H9 (cell line): ENCODE measurements around the gene FREY1. TPM values are rescaled to one million over a fixed set of nuclear protein-coding genes. Genes with fewer than 3 reads are reported as not detected.

Experiments used
- DNase-seq: peaks from one replicate; pipeline ENCODE4 v3.0.0-alpha.2; 2017
- H2AFZ ChIP-seq: one replicate; pipeline ENCODE4 v1.6.1; 2013; ENCODE audit warnings: mild to moderate bottlenecking, low read length, control low read depth, moderate library complexity
- H2AK5ac ChIP-seq: 2 replicates; pipeline ENCODE4 v1.6.1; 2013; ENCODE audit warnings: low read length, control low read depth, mixed read lengths; ENCODE audit not compliant: insufficient read length
- H2BK120ac ChIP-seq: one replicate; pipeline ENCODE4 v1.6.1; 2013; ENCODE audit warnings: low read depth, mild to moderate bottlenecking, low read length, control low read depth, inconsistent platforms; ENCODE audit not compliant: poor library complexity, severe bottlenecking
- H2BK12ac ChIP-seq: 2 replicates; pipeline ENCODE4 v1.6.1; 2013; ENCODE audit warnings: low read length, control low read depth, mixed read lengths, low read depth; ENCODE audit not compliant: insufficient read length
- H2BK15ac ChIP-seq: 2 replicates; pipeline ENCODE4 v1.6.1; 2013; ENCODE audit warnings: low read depth, low read length, control low read depth
- H2BK20ac ChIP-seq: one replicate; pipeline ENCODE4 v1.6.1; 2013; ENCODE audit warnings: low read depth, mild to moderate bottlenecking, low read length, control low read depth, inconsistent platforms; ENCODE audit not compliant: poor library complexity, severe bottlenecking
- H2BK5ac ChIP-seq: 2 replicates; pipeline ENCODE4 v1.6.1; 2013; ENCODE audit warnings: low read length, control low read depth, mixed read lengths; ENCODE audit not compliant: insufficient read length
- H3K14ac ChIP-seq: 2 replicates; pipeline ENCODE4 v1.6.1; 2013; ENCODE audit warnings: low read length, control low read depth; ENCODE audit not compliant: insufficient read depth
- H3K18ac ChIP-seq: 2 replicates; pipeline ENCODE4 v1.6.1; 2013; ENCODE audit warnings: low read depth, mild to moderate bottlenecking, mixed read lengths, low read length, control low read depth; ENCODE audit not compliant: insufficient read length
- H3K23ac ChIP-seq: 2 replicates; pipeline ENCODE4 v1.6.1; 2013; ENCODE audit warnings: low read length, control low read depth, mixed read lengths, low read depth; ENCODE audit not compliant: insufficient read length
- H3K23me2 ChIP-seq: 2 replicates; pipeline ENCODE4 v1.6.1; 2013; ENCODE audit warnings: low read depth, mild to moderate bottlenecking, mixed read lengths, low read length, control low read depth; ENCODE audit not compliant: insufficient read length, poor library complexity, severe bottlenecking
- H3K27ac ChIP-seq: 2 replicates; pipeline ENCODE4 v1.5.1; 2013; ENCODE audit warnings: low read length, control low read depth, mixed read lengths, low read depth; ENCODE audit not compliant: insufficient read length
- H3K27me3 ChIP-seq: 2 replicates; pipeline ENCODE4 v1.6.1; 2013; ENCODE audit warnings: low read length, control low read depth, inconsistent platforms; ENCODE audit not compliant: insufficient read depth
- H3K4ac ChIP-seq: 2 replicates; pipeline ENCODE4 v1.6.1; 2013; ENCODE audit warnings: low read depth, mild to moderate bottlenecking, control low read depth, inconsistent platforms, low read length, moderate library complexity
- H3K4me1 ChIP-seq: 2 replicates; pipeline ENCODE4 v1.6.1; 2013; ENCODE audit warnings: low read length, control low read depth, inconsistent platforms; ENCODE audit not compliant: insufficient read depth
- H3K4me2 ChIP-seq: 2 replicates; pipeline ENCODE4 v1.6.1; 2013; ENCODE audit warnings: low read length, control low read depth, mixed read lengths; ENCODE audit not compliant: insufficient read length, insufficient read depth
- H3K56ac ChIP-seq: 2 replicates; pipeline ENCODE4 v1.6.1; 2013; ENCODE audit warnings: low read depth, mild to moderate bottlenecking, mixed read lengths, low read length, control low read depth; ENCODE audit not compliant: insufficient read length
- H3K79me1 ChIP-seq: 2 replicates; pipeline ENCODE4 v1.6.1; 2013; ENCODE audit warnings: low read depth, mild to moderate bottlenecking, moderate library complexity, low read length, control low read depth, inconsistent platforms; ENCODE audit not compliant: insufficient read depth, poor library complexity, severe bottlenecking
- H3K79me2 ChIP-seq: 2 replicates; pipeline ENCODE4 v1.6.1; 2013; ENCODE audit warnings: low read length, control low read depth, inconsistent platforms; ENCODE audit not compliant: insufficient read depth
- H3K9ac ChIP-seq: 2 replicates; pipeline ENCODE4 v1.6.1; 2013; ENCODE audit warnings: low read length, control low read depth, mixed read lengths; ENCODE audit not compliant: insufficient read length; ENCODE audit errors: extremely low read depth
- H3K9me3 ChIP-seq: one replicate; pipeline ENCODE4 v1.6.1; 2013; ENCODE audit warnings: low read depth, low read length, inconsistent platforms; ENCODE audit not compliant: control insufficient read depth
- H3T11ph ChIP-seq: one replicate; pipeline ENCODE4 v1.6.1; 2013; ENCODE audit warnings: mild to moderate bottlenecking, low read length, control low read depth, inconsistent platforms
- H4K20me1 ChIP-seq: one replicate; pipeline ENCODE4 v1.6.1; 2013; ENCODE audit not compliant: control insufficient read depth, insufficient read length, insufficient read depth
- H4K5ac ChIP-seq: 2 replicates; pipeline ENCODE4 v1.6.1; 2013; ENCODE audit warnings: low read depth, mild to moderate bottlenecking, mixed read lengths, low read length, control low read depth; ENCODE audit not compliant: insufficient read length
- H4K8ac ChIP-seq: replicated peaks from 2 replicates; pipeline ENCODE4 v1.6.1; 2013; ENCODE audit warnings: low read length, control low read depth, mixed read lengths, low read depth; ENCODE audit not compliant: insufficient read length
- H4K91ac ChIP-seq: 2 replicates; pipeline ENCODE4 v1.6.1; 2013; ENCODE audit warnings: low read depth, mild to moderate bottlenecking, moderate library complexity, mixed read lengths, low read length, control low read depth; ENCODE audit not compliant: insufficient read length
- H3K27ac Mint-ChIP-seq, 3 experiments: 2 replicates in 2 of 3; 3 replicates in 1 of 3; pipeline ENCODE4 v1.8.0; 2020 to 2021; ENCODE audit warnings: mixed read lengths in 3 of 3, mild to moderate bottlenecking in 1 of 3, moderate library complexity in 1 of 3
- H3K27me3 Mint-ChIP-seq: 2 replicates; pipeline ENCODE4 v1.8.0; 2021; ENCODE audit warnings: low read depth, mild to moderate bottlenecking, moderate library complexity, mixed read lengths
- H3K36me3 Mint-ChIP-seq, 3 experiments: 2 replicates in 2 of 3; 3 replicates in 1 of 3; pipeline ENCODE4 v1.8.0; 2020 to 2021; ENCODE audit warnings: low read depth in 3 of 3, mixed read lengths in 3 of 3; ENCODE audit not compliant: insufficient read depth in 1 of 3
- H3K4me1 Mint-ChIP-seq, 2 experiments: 2 replicates each; pipeline ENCODE4 v1.8.0; 2020; ENCODE audit warnings: mixed read lengths in 2 of 2
- H3K4me3 Mint-ChIP-seq, 2 experiments: 2 replicates in 1 of 2; 3 replicates in 1 of 2; pipeline ENCODE4 v1.8.0; 2020 to 2021; ENCODE audit warnings: mild to moderate bottlenecking in 2 of 2, mixed read lengths in 2 of 2, moderate library complexity in 1 of 2
- H3K9me3 Mint-ChIP-seq, 2 experiments: 2 replicates in 1 of 2; 3 replicates in 1 of 2; pipeline ENCODE4 v1.8.0; 2020; ENCODE audit warnings: mild to moderate bottlenecking in 2 of 2, mixed read lengths in 2 of 2, moderate library complexity in 1 of 2
- CTCF ChIP-seq: fragments of 200-600 bp; sonication (generic); conservative IDR thresholded peaks from 3 replicates; pipeline ENCODE4 v1.8.0; 2021; ENCODE audit warnings: antibody characterized with exemption, mild to moderate bottlenecking
- WGBS: extraction: QIAGEN DNeasy Blood & Tissue Kit; methylation state at CpG from one replicate; pipeline ENCODE4 v1.1.7; 2013; ENCODE audit warnings: missing lambda C conversion rate, low lambda C conversion rate, mixed read lengths; ENCODE audit not compliant: insufficient read length; ENCODE audit errors: extremely low coverage; 5-methylcytosine and 5-hydroxymethylcytosine counted together
- total RNA-seq: library from RNA; stranded (reverse); gene quantifications from 2 replicates; pipeline ENCODE4 v1.2.1, GENCODE V29; 2021

FREY1 gene
- total RNA-seq, 1 experiment from 2014 or later = 2.1 TPM

- H2BK15ac ChIP-seq = no peak overlapping the region
- H3K4me1 ChIP-seq = 0 out of 2 replicates have a peak, but pooled peaks cover 2% of the 10 kb centered on the region
- H3K9me3 ChIP-seq = no peaks in the 10 kb centered on the region
- Mint-ChIP-seq H3K4me1 (peaks cover 15 to 23% of the 10 kb centered on the region in 2 experiments), H3K27me3 (no peaks in the 10 kb centered on the region), H3K27ac (no peak overlapping the region; a peak in 2 of 7 replicates), H3K36me3 (peaks cover 0 to 36% (median 36%) of the 10 kb centered on the region in 3 experiments), H3K4me3 (no peak overlapping the region), H3K9me3 (no peaks in the 10 kb centered on the region)
- H3T11ph ChIP-seq = no peak overlapping the region
- H3K79me2 ChIP-seq = no peaks in the 10 kb centered on the region
- no peak overlapping the region for H3K4me2 ChIP-seq
- TF ChIP-seq CTCF = no peak
- no peak overlapping the region for H4K8ac ChIP-seq
- no peak overlapping the region for H3K14ac ChIP-seq
- H3K56ac ChIP-seq = no peak overlapping the region
- no peaks in the 10 kb centered on the region for H3K23me2 ChIP-seq
- no peak overlapping the region for H2BK12ac ChIP-seq
- no peak overlapping the region for H2BK120ac ChIP-seq
- no CpG with 5 or more reads among the region's 8 CpGs for WGBS
- H3K9ac ChIP-seq = no peak overlapping the region
- H3K27ac ChIP-seq = no peak overlapping the region
- no peak for DNase-seq
- no peaks in the 10 kb centered on the region for H3K27me3 ChIP-seq
- no peak overlapping the region for H4K5ac ChIP-seq
- no peak overlapping the region for H2BK5ac ChIP-seq
- no peak overlapping the region for H3K18ac ChIP-seq
- no peak overlapping the region for H4K91ac ChIP-seq
- no peaks in the 10 kb centered on the region for H3K79me1 ChIP-seq
- no peak overlapping the region for H2BK20ac ChIP-seq
- H2AK5ac ChIP-seq = no peak overlapping the region
- H2AFZ ChIP-seq = no peak overlapping the region
- H3K4ac ChIP-seq = no peak overlapping the region
- no peak overlapping the region for H3K23ac ChIP-seq
- H4K20me1 ChIP-seq = no peaks in the 10 kb centered on the region
Measured at GRCh38 chr11:45935349-45936064, 28.4 kb upstream of the FREY1 start.
